ENCODE results near the gene JCHAIN. TPM values are rescaled to one million over a fixed set of nuclear protein-coding genes. Genes with fewer than 3 reads are reported as not detected.
A peak's percentile ranks its signal among the peaks of the same experiment; 100 is the strongest.

JCHAIN gene
- total RNA-seq, 1 experiment from 2014 or later = 77.5 TPM

DNA sequence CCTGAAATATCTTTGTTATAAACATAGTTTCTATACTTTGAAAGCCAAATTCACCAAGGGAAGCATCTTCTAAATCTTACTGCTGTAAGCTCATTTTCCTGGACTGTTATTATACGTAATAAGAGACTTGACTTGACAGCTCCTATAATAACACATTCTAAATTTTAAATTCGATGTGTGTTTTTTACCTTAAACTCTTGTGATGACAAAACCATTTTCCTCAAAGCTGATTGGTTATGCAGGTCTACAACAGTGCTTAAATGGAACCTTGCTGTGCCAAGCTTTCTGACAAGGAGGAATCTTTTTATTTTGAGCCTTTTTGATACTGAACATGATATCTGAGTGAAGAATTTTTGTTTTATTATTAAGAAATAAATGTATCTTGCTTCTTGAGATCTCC lies 37.9 kb downstream of the JCHAIN start, which contains the start of gene ENAM:
Gene ENAM (plus strand): TSS at position 301 of the 400 bp plus-strand sequence. CDS start 757 bp downstream, outside the sequence.
- Histone ChIP-seq H3K4me2 (ENCODE audit: low read depth, low read length, poor library complexity, severe bottlenecking) (no peak within 1 kb of the TSS), H4K20me1 (ENCODE audit: insufficient read depth, low read depth, low read length) (no peaks in the 10 kb centered on the region), H3K36me3 (ENCODE audit: insufficient read depth, low read length) (no peaks in the 10 kb centered on the region), H3K9ac (ENCODE audit: low read length) (no peak within 1 kb of the TSS), H3K27ac (ENCODE audit: low read length) (no peak within 1 kb of the TSS), H3K4me3 (ENCODE audit: low read length) (no peak within 1 kb of the TSS), H2AFZ (ENCODE audit: low read length) (no peak within 1 kb of the TSS), H3K9me3 (ENCODE audit: low read length) (no peaks in the 10 kb centered on the region), H3K9me2 (replicated peaks; ENCODE audit: insufficient read depth, low read length) (no peaks in the 10 kb centered on the region), H3K27me3 (ENCODE audit: low read length) (no peaks in the 10 kb centered on the region), H3K79me2 (ENCODE audit: low read length) (no peaks in the 10 kb centered on the region), H3K4me1 (ENCODE audit: low read length) (no peaks in the 10 kb centered on the region; the same call in 1 of the 2 replicates)
- DNase-seq = no peak

DNA sequence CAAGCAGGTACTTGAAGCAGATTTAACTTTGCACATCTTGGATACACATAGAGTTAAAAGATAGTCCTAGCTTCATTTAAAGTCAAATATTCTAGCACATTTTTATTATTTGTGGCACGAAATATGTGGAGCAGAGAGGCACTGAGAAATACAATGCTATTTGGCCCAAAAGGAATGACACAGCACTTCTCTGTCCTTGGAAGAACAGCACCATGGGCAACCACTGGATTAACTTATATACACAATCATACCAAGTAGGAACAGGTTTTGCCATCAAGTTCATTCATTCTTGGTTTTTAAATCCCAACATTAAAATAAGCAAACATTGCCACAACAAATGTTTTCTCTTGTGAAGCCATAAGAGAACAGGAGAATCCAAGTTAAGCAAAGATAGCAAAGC lies 38.7 kb downstream of the JCHAIN start:
- no peak overlapping the region for H3K9ac ChIP-seq (ENCODE audit: low read length)
- no peaks in the 10 kb centered on the region for H3K36me3 ChIP-seq (ENCODE audit: insufficient read depth, low read length)
- H3K4me2 ChIP-seq (ENCODE audit: low read depth, low read length, poor library complexity, severe bottlenecking) = no peak overlapping the region
- no peaks in the 10 kb centered on the region for H3K27me3 ChIP-seq (ENCODE audit: low read length)
- H3K4me1 ChIP-seq (ENCODE audit: low read length) = no peaks in the 10 kb centered on the region; the same call in 1 of the 2 replicates
- no peaks in the 10 kb centered on the region for H4K20me1 ChIP-seq (ENCODE audit: insufficient read depth, low read depth, low read length)
- DNase-seq = no peak
- no peaks in the 10 kb centered on the region for H3K9me3 ChIP-seq (ENCODE audit: low read length)
- no peaks in the 10 kb centered on the region for H3K79me2 ChIP-seq (ENCODE audit: low read length)
- no peak overlapping the region for H3K27ac ChIP-seq (ENCODE audit: low read length)
- H2AFZ ChIP-seq (ENCODE audit: low read length) = no peak overlapping the region
- no peak overlapping the region for H3K4me3 ChIP-seq (ENCODE audit: low read length)
- no peaks in the 10 kb centered on the region for H3K9me2 ChIP-seq (replicated peaks; ENCODE audit: insufficient read depth, low read length)

DNA sequence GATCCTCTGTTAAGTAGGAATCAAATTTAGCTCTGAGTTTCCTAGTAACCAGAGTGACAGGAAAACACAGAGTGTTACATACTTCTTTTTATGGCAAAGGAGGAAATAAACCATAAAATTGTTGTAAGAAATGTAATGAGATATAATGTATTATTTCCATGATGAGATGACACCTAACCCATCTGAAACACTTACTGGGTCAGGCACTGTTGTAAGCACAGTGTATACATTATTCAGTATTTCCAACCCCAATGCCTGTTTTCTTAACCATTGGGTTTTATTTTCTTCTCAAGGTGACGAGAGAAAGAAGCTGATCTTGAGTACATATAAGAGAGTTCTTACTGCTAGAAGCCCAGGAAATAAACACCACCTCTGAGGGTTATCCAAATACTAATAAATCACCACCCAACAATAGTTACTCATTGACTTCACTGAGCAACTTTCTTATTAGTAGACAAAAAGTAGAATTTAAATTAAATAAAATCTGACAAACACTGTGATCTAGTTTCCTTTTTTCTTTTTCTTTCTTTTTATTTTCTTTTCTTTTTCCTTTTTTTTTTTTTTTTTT lies 42.0 kb downstream of the JCHAIN start:
- no peak for DNase-seq
- no peak overlapping the region for H3K4me3 ChIP-seq (ENCODE audit: low read length)
- no peak overlapping the region for H3K9ac ChIP-seq (ENCODE audit: low read length)
- H2AFZ ChIP-seq (ENCODE audit: low read length) = no peak overlapping the region
- H3K27me3 ChIP-seq (ENCODE audit: low read length) = no peaks in the 10 kb centered on the region
- H3K9me3 ChIP-seq (ENCODE audit: low read length) = no peaks in the 10 kb centered on the region
- no peak overlapping the region for H3K4me2 ChIP-seq (ENCODE audit: low read depth, low read length, poor library complexity, severe bottlenecking)
- no peaks in the 10 kb centered on the region for H3K79me2 ChIP-seq (ENCODE audit: low read length)
- H3K9me2 ChIP-seq (replicated peaks; ENCODE audit: insufficient read depth, low read length) = 0 out of 2 replicates have a peak, but pooled peaks cover 4% of the 10 kb centered on the region
- H3K36me3 ChIP-seq (ENCODE audit: insufficient read depth, low read length) = no peaks in the 10 kb centered on the region
- no peak overlapping the region for H3K27ac ChIP-seq (ENCODE audit: low read length)
- H4K20me1 ChIP-seq (ENCODE audit: insufficient read depth, low read depth, low read length) = no peaks in the 10 kb centered on the region
- no peaks in the 10 kb centered on the region for H3K4me1 ChIP-seq (ENCODE audit: low read length)

DNA sequence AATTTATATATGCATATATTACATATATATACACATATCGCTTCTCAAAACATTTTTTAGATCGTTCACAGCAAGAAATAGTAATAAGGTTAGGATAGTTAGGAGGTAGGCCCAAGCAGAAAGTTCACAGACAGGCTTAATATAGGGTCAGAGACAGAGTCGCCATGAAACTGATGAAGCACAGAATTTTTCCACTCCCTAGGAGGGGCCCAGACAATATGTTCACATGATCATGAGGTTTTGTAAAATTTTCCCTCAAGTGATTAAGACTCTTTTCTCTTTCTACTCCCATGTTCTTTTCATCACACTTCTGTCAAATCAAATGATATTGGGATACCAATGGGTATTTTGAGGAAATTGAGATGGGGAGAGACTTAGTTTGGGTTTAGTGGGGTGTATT lies 43.0 kb downstream of the JCHAIN start:
- no peaks in the 10 kb centered on the region for H3K36me3 ChIP-seq (ENCODE audit: insufficient read depth, low read length)
- no peak overlapping the region for H3K4me2 ChIP-seq (ENCODE audit: low read depth, low read length, poor library complexity, severe bottlenecking)
- DNase-seq = no peak
- no peaks in the 10 kb centered on the region for H3K4me1 ChIP-seq (ENCODE audit: low read length)
- no peaks in the 10 kb centered on the region for H3K79me2 ChIP-seq (ENCODE audit: low read length)
- no peaks in the 10 kb centered on the region for H3K9me3 ChIP-seq (ENCODE audit: low read length)
- H3K9me2 ChIP-seq (replicated peaks; ENCODE audit: insufficient read depth, low read length) = 0 out of 2 replicates have a peak, but pooled peaks cover 4% of the 10 kb centered on the region
- no peak overlapping the region for H3K27ac ChIP-seq (ENCODE audit: low read length)
- no peaks in the 10 kb centered on the region for H3K27me3 ChIP-seq (ENCODE audit: low read length)
- H2AFZ ChIP-seq (ENCODE audit: low read length) = no peak overlapping the region
- no peaks in the 10 kb centered on the region for H4K20me1 ChIP-seq (ENCODE audit: insufficient read depth, low read depth, low read length)
- H3K9ac ChIP-seq (ENCODE audit: low read length) = no peak overlapping the region
- H3K4me3 ChIP-seq (ENCODE audit: low read length) = no peak overlapping the region

- no peak overlapping the region for H3K9ac ChIP-seq (ENCODE audit: low read length)
- no peaks in the 10 kb centered on the region for H3K9me3 ChIP-seq (ENCODE audit: low read length)
- no peak overlapping the region for H3K4me3 ChIP-seq (ENCODE audit: low read length)
- H3K27me3 ChIP-seq (ENCODE audit: low read length) = no peaks in the 10 kb centered on the region
- no peak overlapping the region for H2AFZ ChIP-seq (ENCODE audit: low read length)
- H3K27ac ChIP-seq (ENCODE audit: low read length) = no peak overlapping the region
- H3K4me2 ChIP-seq (ENCODE audit: low read depth, low read length, poor library complexity, severe bottlenecking) = no peak overlapping the region
- 0 out of 2 replicates have a peak, but pooled peaks cover 4% of the 10 kb centered on the region for H3K9me2 ChIP-seq (replicated peaks; ENCODE audit: insufficient read depth, low read length)
- no peak for DNase-seq
- no peaks in the 10 kb centered on the region for H3K4me1 ChIP-seq (ENCODE audit: low read length)
- H3K36me3 ChIP-seq (ENCODE audit: insufficient read depth, low read length) = no peaks in the 10 kb centered on the region
- no peaks in the 10 kb centered on the region for H4K20me1 ChIP-seq (ENCODE audit: insufficient read depth, low read depth, low read length)
- H3K79me2 ChIP-seq (ENCODE audit: low read length) = no peaks in the 10 kb centered on the region
Observed at GRCh38 chr4:70619778-70620177, 46.5 kb downstream of the JCHAIN start.

DNA sequence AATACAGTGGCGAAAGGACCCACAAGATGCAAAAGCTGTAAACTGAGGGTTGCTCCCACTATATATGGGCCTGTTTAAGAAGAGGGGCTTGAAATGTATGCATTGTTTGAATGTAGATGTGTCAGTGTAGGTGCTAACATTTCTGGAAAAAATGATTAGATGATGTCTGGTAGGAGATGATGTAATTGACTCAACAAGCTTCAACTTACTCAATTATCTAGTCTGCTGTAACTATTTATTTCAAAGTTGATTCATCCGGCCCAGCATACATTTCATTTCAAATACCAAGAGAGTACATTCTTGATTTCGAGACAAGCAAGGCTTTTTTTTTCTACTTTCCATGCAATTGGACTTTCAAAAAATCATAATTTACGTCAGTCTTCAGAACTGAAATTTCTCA lies 47.0 kb downstream of the JCHAIN start:
- H3K36me3 ChIP-seq (ENCODE audit: insufficient read depth, low read length) = no peaks in the 10 kb centered on the region
- no peaks in the 10 kb centered on the region for H3K9me3 ChIP-seq (ENCODE audit: low read length)
- H2AFZ ChIP-seq (ENCODE audit: low read length) = no peak overlapping the region
- no peak overlapping the region for H3K4me3 ChIP-seq (ENCODE audit: low read length)
- no peak overlapping the region for H3K27ac ChIP-seq (ENCODE audit: low read length)
- no peaks in the 10 kb centered on the region for H3K27me3 ChIP-seq (ENCODE audit: low read length)
- no peaks in the 10 kb centered on the region for H4K20me1 ChIP-seq (ENCODE audit: insufficient read depth, low read depth, low read length)
- H3K9me2 ChIP-seq (replicated peaks; ENCODE audit: insufficient read depth, low read length) = 0 out of 2 replicates have a peak, but pooled peaks cover 4% of the 10 kb centered on the region
- no peak overlapping the region for H3K9ac ChIP-seq (ENCODE audit: low read length)
- H3K4me2 ChIP-seq (ENCODE audit: low read depth, low read length, poor library complexity, severe bottlenecking) = no peak overlapping the region
- no peaks in the 10 kb centered on the region for H3K79me2 ChIP-seq (ENCODE audit: low read length)
- DNase-seq = no peak
- H3K4me1 ChIP-seq (ENCODE audit: low read length) = no peaks in the 10 kb centered on the region

GRCh38 chr4:70614184-70614555 lies 52.1 kb downstream of the JCHAIN start:
- Histone ChIP-seq H3K9me3 (ENCODE audit: low read length) (no peaks in the 10 kb centered on the region), H3K4me3 (ENCODE audit: low read length) (no peak overlapping the region), H2AFZ (ENCODE audit: low read length) (0 out of 2 replicates have a peak overlapping the region, but pooled peaks have one; percentile 7), H3K9me2 (replicated peaks; ENCODE audit: insufficient read depth, low read length) (no peaks in the 10 kb centered on the region), H3K4me1 (ENCODE audit: low read length) (peaks cover 10% of the 10 kb centered on the region), H3K4me2 (ENCODE audit: low read depth, low read length, poor library complexity, severe bottlenecking) (peak overlapping the region; percentile 38), H3K27ac (ENCODE audit: low read length) (no peak overlapping the region), H3K9ac (ENCODE audit: low read length) (no peak overlapping the region), H4K20me1 (ENCODE audit: insufficient read depth, low read depth, low read length) (no peaks in the 10 kb centered on the region), H3K36me3 (ENCODE audit: insufficient read depth, low read length) (no peaks in the 10 kb centered on the region), H3K79me2 (ENCODE audit: low read length) (no peaks in the 10 kb centered on the region), H3K27me3 (ENCODE audit: low read length) (no peaks in the 10 kb centered on the region)
- DNase-seq = no peak

DNA sequence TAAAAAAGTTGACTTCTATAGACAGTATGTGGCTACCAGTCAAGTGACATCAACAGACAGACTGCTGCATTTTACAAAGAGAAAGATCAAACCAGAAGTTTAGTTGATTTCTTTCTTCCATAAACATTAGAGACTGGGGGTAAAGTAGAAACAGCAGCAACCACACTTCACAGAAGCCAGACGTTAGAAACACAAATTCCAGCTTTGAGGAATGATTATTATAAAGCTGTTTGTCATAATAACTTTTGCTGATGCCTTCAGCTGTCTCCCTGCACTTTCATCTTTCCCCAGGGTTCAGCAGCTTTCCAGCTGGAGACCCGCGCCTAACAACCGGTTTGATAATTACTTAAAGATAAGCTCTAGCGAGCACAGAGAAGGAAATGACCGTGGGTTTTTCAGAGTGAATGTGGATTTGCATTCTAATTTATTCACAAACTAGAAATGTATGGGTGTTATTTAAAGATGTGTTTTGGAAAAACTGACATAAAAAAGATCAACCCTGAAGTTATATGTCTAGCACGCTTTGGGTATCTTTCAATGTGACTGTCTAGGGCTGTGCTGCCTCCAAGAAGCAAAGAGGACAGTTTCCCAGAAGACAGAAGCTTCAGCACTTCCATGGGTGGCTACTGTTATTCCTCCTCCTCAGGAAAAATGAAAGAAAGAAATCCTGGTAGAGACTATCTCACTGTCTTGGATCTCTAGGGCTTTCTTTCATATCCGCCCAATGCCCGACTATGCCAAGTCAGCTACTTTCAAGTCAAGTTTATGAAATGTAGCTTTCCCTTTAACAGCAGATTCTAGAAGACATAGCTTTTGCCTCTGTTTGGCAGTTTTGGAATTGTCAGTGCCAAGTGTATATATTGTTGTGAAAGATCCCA lies 52.8 kb downstream of the JCHAIN start:
- DNase-seq = no peak
- H3K27ac ChIP-seq (ENCODE audit: low read length) = no peak overlapping the region
- H3K4me1 ChIP-seq (ENCODE audit: low read length) = peaks cover 10% of the 10 kb centered on the region
- H3K79me2 ChIP-seq (ENCODE audit: low read length) = no peaks in the 10 kb centered on the region
- H3K9ac ChIP-seq (ENCODE audit: low read length) = no peak overlapping the region
- peak overlapping the region; percentile 7; the same call in 1 of the 2 replicates for H2AFZ ChIP-seq (ENCODE audit: low read length)
- H3K36me3 ChIP-seq (ENCODE audit: insufficient read depth, low read length) = no peaks in the 10 kb centered on the region
- no peak overlapping the region for H3K4me3 ChIP-seq (ENCODE audit: low read length)
- H4K20me1 ChIP-seq (ENCODE audit: insufficient read depth, low read depth, low read length) = no peaks in the 10 kb centered on the region
- no peaks in the 10 kb centered on the region for H3K9me3 ChIP-seq (ENCODE audit: low read length)
- H3K27me3 ChIP-seq (ENCODE audit: low read length) = no peaks in the 10 kb centered on the region
- H3K4me2 ChIP-seq (ENCODE audit: low read depth, low read length, poor library complexity, severe bottlenecking) = peak overlapping the region; percentile 38
- no peaks in the 10 kb centered on the region for H3K9me2 ChIP-seq (replicated peaks; ENCODE audit: insufficient read depth, low read length)

Measured in Karpas-422 (cell line).